ENCODE data around the gene KRTAP19-1. TPM values are rescaled to one million over a fixed set of nuclear protein-coding genes. Genes with fewer than 3 reads are reported as not detected.

The KRTAP19-1 gene
- not detected for total RNA-seq
- not detected for polyA plus RNA-seq (2013, experiment 1 of 2)
- not detected for polyA plus RNA-seq (2013, experiment 2 of 2)
- long read RNA-seq, experiment 1, result 0 reads
- long read RNA-seq, experiment 2, result 0 reads
- long read RNA-seq, experiment 3, result 0 reads
- long read RNA-seq, experiment 4, result 0 reads

GRCh38 chr21:30480145-30480544, at the start of gene KRTAP19-1:
KRTAP19-1 (minus strand) TSS chr21:30480367; CDS start chr21:30480317, 50 bp downstream.
- Histone ChIP-seq H3K9ac (ENCODE audit: extremely low read depth, low read length, poor library complexity, severe bottlenecking) (no peak within 1 kb of the TSS), H3K9me3 (ENCODE audit: control insufficient read depth, low read length) (no peaks in the 10 kb centered on the region), H3K36me3 (ENCODE audit: control insufficient read depth, insufficient read depth, low read length) (no peaks in the 10 kb centered on the region), H3K27ac (ENCODE audit: low read depth, low read length) (no peak within 1 kb of the TSS), H3K4me1 (ENCODE audit: control insufficient read depth, insufficient read depth, low read length) (no peaks in the 10 kb centered on the region), H3K27me3 (ENCODE audit: control insufficient read depth, insufficient read depth, low read length, poor library complexity, severe bottlenecking) (no peaks in the 10 kb centered on the region), H3K4me3 (ENCODE audit: low read length) (no peak within 1 kb of the TSS)
- TF ChIP-seq, protein P1, sequence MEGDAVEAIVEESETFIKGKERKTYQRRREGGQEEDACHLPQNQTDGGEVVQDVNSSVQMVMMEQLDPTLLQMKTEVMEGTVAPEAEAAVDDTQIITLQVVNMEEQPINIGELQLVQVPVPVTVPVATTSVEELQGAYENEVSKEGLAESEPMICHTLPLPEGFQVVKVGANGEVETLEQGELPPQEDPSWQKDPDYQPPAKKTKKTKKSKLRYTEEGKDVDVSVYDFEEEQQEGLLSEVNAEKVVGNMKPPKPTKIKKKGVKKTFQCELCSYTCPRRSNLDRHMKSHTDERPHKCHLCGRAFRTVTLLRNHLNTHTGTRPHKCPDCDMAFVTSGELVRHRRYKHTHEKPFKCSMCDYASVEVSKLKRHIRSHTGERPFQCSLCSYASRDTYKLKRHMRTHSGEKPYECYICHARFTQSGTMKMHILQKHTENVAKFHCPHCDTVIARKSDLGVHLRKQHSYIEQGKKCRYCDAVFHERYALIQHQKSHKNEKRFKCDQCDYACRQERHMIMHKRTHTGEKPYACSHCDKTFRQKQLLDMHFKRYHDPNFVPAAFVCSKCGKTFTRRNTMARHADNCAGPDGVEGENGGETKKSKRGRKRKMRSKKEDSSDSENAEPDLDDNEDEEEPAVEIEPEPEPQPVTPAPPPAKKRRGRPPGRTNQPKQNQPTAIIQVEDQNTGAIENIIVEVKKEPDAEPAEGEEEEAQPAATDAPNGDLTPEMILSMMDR (conservative IDR thresholded peaks at IDR 0.05), result no peak
- WGBS, 2 experiments (ENCODE audit: insufficient coverage in 1 of 2, insufficient read length in 1 of 2), result 87 to 90% methylated on average over 3 to 7 of the region's 7 CpGs
- Mint-ChIP-seq H3K36me3 (ENCODE audit: low read depth) (no peaks in the 10 kb centered on the region), H3K4me1 (no peaks in the 10 kb centered on the region), H3K4me3 (no peak within 1 kb of the TSS), H3K9me3 (peaks cover 3% of the 10 kb centered on the region), H3K27ac (no peak within 1 kb of the TSS), H3K27me3 (ENCODE audit: insufficient read depth) (no peaks in the 10 kb centered on the region)
- no peak for DNase-seq

GRCh38 chr21:30518876-30519275, 38.7 kb upstream of the KRTAP19-1 start:
- H3K27ac Mint-ChIP-seq, result no peak overlapping the region

DNA sequence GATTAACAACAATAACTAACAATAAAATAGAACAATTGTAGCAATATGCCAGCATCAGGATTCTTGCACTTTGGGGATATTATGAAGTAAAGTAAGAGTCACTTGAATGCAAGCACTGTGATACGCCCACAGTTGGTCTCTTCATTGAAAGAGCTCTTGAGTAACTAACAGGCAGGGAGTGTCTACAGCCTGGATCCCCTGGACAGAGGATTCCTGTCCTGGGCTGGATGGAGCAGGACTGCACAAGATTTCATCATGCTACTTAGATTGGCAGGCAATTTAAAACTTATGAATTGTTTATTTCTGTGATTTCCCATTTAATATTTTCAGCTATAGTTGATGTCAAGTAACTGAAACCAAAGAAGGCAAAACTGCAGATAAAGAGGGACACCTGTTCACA, 35.5 kb upstream of the KRTAP19-1 start:
- Histone ChIP-seq H3K4me3 (ENCODE audit: low read length) (no peak overlapping the region), H3K4me1 (ENCODE audit: control insufficient read depth, insufficient read depth, low read length) (no peaks in the 10 kb centered on the region), H3K27me3 (ENCODE audit: control insufficient read depth, insufficient read depth, low read length, poor library complexity, severe bottlenecking) (no peaks in the 10 kb centered on the region), H3K36me3 (ENCODE audit: control insufficient read depth, insufficient read depth, low read length) (no peaks in the 10 kb centered on the region), H3K9ac (ENCODE audit: extremely low read depth, low read length, poor library complexity, severe bottlenecking) (no peak overlapping the region), H3K9me3 (ENCODE audit: control insufficient read depth, low read length) (no peaks in the 10 kb centered on the region), H3K27ac (ENCODE audit: low read depth, low read length) (no peak overlapping the region)
- 60 to 89% methylated on average over 1 of the region's 1 CpG for WGBS, 2 experiments (ENCODE audit: insufficient coverage in 1 of 2, insufficient read length in 1 of 2)
- H3K4me3 Mint-ChIP-seq, result no peak overlapping the region
- TF ChIP-seq, protein P1 (conservative IDR thresholded peaks at IDR 0.05), result no peak
- H3K27me3 Mint-ChIP-seq (ENCODE audit: insufficient read depth), result no peaks in the 10 kb centered on the region
- no peak overlapping the region for H3K27ac Mint-ChIP-seq
- DNase-seq, result no peak
- H3K36me3 Mint-ChIP-seq (ENCODE audit: low read depth), result no peaks in the 10 kb centered on the region
- peaks cover 5% of the 10 kb centered on the region for H3K9me3 Mint-ChIP-seq
- H3K4me1 Mint-ChIP-seq, result no peaks in the 10 kb centered on the region

More at GRCh38 chr21:30518876-30519275, 38.7 kb upstream of the KRTAP19-1 start:
- TF ChIP-seq, protein P1 (conservative IDR thresholded peaks at IDR 0.05), result no peak
- no peak overlapping the region for H3K4me3 Mint-ChIP-seq
- no peak for DNase-seq
- H3K4me1 Mint-ChIP-seq, result no peaks in the 10 kb centered on the region
- Histone ChIP-seq H3K4me3 (ENCODE audit: low read length) (no peak overlapping the region), H3K27ac (ENCODE audit: low read depth, low read length) (no peak overlapping the region), H3K9ac (ENCODE audit: extremely low read depth, low read length, poor library complexity, severe bottlenecking) (no peak overlapping the region), H3K36me3 (ENCODE audit: control insufficient read depth, insufficient read depth, low read length) (no peaks in the 10 kb centered on the region), H3K4me1 (ENCODE audit: control insufficient read depth, insufficient read depth, low read length) (no peaks in the 10 kb centered on the region), H3K9me3 (ENCODE audit: control insufficient read depth, low read length) (peaks cover 6% of the 10 kb centered on the region), H3K27me3 (ENCODE audit: control insufficient read depth, insufficient read depth, low read length, poor library complexity, severe bottlenecking) (no peaks in the 10 kb centered on the region)
- H3K36me3 Mint-ChIP-seq (ENCODE audit: low read depth), result no peaks in the 10 kb centered on the region
- H3K27me3 Mint-ChIP-seq (ENCODE audit: insufficient read depth), result no peaks in the 10 kb centered on the region
- 91% methylated on average over 1 of the region's 1 CpG; no CpG with 5 or more reads in 1 of the 2 experiments for WGBS, 2 experiments (ENCODE audit: insufficient coverage in 1 of 2, insufficient read length in 1 of 2)
- peaks cover 13% of the 10 kb centered on the region for H3K9me3 Mint-ChIP-seq
